GM12872 (cell line): ENCODE results near the gene ZBTB24.

Experiments
- TF ChIP-seq, protein P1 (sequence below): IDR thresholded peaks from 3 replicates; pipeline ENCODE4 v1.5.1; 2011; ENCODE audit warnings: low read depth, mild to moderate bottlenecking, low read length, moderate library complexity; ENCODE audit not compliant: insufficient read depth

The ZBTB24 gene

DNA sequence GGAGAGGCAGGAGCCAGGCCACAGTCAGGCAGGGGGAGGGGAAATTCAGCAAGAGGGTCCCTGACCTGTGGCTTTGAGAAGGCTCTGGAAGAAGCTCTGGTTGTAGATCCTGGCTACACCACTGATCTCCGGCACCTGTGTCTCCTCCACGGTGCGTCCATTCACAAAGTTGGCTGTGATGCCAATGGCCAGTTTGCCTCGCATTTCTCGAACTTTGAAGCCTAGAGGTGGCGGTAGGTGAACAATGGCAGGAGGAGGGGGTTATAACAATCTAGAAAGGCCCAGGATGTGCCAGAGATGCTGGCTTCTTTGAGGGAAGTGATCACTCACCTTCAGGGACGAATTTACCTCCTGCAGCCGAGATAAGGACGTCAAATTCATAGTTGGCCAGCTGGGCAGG lies 30.8 kb downstream of the ZBTB24 start:
- TF ChIP-seq, protein P1, sequence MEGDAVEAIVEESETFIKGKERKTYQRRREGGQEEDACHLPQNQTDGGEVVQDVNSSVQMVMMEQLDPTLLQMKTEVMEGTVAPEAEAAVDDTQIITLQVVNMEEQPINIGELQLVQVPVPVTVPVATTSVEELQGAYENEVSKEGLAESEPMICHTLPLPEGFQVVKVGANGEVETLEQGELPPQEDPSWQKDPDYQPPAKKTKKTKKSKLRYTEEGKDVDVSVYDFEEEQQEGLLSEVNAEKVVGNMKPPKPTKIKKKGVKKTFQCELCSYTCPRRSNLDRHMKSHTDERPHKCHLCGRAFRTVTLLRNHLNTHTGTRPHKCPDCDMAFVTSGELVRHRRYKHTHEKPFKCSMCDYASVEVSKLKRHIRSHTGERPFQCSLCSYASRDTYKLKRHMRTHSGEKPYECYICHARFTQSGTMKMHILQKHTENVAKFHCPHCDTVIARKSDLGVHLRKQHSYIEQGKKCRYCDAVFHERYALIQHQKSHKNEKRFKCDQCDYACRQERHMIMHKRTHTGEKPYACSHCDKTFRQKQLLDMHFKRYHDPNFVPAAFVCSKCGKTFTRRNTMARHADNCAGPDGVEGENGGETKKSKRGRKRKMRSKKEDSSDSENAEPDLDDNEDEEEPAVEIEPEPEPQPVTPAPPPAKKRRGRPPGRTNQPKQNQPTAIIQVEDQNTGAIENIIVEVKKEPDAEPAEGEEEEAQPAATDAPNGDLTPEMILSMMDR, result no peak

DNA sequence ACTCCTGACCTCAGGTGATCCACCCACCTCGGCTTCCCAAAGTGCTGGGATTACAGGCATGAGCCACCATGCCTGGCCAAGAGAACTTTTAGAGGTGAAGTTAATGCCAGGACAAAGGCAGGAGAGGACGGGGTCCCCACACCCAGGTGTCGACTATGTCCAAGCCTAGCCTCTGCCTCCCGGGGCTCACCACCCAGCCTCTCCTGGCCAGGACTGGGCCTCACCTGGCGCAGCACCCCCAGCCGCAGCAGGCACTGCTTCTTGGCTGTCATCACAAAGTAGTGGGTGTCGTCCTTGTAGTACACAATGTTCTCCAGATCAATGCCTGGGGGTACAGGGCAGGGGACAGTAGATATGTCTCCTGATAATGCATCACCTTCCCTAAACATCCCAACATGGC lies 31.6 kb downstream of the ZBTB24 start:
- TF ChIP-seq, protein P1, result no peak

DNA sequence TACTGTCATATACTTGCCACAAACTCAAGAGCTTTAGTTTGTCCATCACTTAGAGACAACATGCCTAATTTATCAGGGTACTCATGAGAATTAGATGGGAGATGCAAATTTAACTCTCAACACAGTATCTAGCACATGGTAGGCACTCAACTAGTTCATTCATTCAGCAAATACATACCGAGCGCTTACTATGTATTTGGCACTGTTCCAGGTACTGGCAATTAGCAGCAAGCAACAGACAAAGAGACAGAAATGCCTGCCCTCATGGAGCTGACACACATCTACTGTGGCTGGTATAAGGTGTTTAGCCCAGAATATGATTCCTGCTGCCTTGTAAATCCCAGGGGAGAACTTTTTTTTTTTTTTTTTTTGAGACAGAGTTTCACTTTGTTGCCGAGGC lies 32.2 kb downstream of the ZBTB24 start:
- TF ChIP-seq, protein P1, result no peak

DNA sequence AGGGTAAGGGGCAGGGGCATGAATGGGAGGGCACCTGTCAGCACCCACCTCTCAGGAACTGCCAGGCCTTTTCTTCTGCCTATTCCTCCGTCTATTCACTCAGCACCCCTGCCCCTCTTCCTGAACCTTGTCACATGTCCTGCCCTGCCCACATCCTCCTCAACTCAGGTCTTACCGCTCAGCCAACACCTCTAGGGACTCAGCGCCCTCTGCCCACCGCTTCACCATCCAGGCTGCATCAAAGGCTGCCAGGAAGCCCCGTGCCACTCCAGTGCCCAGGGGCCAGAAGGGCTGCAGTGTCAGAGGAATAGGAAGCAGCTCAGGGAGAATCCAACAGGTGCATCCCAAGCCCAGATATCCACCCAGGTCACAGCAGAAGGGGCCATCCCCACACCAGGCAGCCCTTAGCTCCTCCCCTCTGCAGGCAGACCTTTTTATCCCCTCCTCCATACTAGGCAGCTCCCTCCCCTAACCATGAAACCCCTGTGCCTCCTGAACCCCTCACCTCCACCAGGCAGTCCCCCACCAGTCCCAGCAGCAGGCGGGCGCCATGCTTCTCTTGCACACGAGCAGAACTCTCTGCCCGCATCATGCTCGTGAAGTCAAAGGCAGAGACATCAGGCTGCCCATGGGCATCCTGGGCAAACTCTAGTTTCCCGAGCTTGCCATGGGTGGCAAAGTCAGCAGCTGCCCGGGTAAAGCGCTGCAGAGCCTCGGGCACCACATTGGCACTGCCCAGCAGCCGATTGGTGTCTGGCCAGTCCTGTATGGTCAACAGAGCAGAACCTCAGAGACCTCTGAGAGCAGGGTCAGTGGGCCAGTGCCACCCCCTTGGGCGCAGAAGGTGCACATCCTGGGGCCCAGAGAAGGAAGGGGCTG lies 33.0 kb downstream of the ZBTB24 start:
- TF ChIP-seq, protein P1, result no peak

DNA sequence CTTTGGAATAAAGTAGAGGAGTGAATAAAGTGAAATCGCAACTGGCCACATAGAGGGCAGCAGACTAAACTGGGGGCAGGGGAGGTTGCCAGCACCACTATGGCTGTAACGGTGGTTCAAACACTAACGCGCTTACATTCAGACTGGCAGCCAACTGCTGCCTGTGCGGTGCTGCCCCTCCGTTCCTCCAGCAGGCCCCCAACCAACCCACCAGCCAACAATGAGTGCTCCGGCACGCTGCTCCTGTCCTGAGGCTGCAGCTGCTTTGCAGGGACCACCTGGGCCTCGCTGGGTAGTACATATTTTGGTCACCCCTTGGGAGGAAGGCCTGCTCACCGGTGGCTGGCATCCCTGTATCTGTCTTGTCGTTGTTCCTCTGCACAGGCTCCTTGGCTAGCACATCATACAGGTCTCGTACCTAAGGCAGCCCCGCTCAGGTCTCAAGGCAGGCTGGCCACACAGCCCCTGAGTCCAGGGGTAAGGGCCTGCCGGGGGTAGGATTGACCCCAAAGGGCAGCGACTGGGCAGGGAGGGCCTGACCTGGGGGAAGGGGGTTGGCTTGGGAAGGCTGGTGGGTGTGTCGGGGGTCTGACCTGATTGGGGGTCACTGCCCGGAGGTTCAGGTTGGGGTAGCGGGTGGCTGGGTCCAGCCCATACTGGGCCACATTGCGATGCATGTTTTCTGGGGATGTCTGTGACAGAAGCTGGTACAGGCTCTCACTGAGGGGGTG lies 33.8 kb downstream of the ZBTB24 start:
- TF ChIP-seq, protein P1, result no peak

DNA sequence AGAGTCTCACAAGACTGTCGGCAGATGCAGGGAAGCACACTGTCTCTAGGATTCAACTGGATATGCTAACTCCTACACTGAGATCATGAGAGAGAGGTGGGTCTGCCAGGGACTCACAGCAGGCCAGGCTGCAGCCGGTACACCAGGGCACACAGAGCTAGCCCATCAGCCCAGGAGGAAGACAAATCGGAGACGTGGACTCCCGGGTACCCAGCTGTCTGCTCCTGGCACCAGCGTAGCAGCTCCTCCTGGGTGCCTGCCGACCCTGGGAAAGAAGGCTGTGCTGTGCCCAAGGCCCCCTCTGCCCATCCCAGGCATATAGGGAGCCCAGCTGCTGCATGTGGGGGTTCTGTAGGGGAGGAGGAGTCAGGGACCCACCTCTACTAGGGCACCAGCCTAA lies 34.4 kb downstream of the ZBTB24 start:
- TF ChIP-seq, protein P1, result no peak

DNA sequence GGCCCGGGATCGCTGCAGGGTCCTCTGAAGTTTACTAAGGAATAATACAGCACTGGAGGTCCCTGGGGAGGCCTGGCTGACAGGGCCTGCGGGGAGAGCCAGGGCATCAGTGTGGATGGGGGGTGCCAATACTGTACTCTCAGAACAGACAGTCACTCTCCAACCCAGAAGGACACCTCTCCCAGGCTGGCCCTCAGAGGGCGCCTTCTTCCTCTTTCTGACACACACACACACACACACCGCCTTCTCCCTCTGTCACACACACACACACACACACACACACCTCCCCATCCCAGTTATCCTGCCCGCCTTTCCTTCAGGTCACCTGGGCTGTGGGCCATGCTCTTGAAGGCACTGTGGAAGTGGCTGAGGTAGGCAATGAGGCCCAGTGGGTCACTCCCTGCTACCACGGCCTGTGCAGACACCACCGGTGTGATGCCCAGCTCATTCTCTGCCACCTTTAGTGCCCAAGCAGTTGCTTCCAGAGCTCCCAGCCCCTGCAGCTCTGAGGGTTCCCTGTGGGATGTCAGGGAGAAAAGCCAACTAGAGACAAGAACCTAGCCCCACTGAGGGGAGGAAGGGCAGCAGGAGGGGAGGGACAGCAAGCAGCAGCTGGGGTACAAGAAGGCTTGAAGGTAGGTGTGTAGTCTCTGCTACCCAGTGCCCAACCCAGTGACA lies 35.0 kb downstream of the ZBTB24 start:
- TF ChIP-seq, protein P1, result no peak
